HG03575 (cell line): ENCODE results near the gene IFNL3.
"Not testable (repeated sequence)": the region's sequence is repeated elsewhere in the genome, so short reads cannot be mapped to it uniquely, and the experiment has no call there.

Source experiments
- ATAC-seq: cut with Tn5 transposase; IDR thresholded peaks from one replicate; pipeline ENCODE4 v1.9.1; 2021; ENCODE audit not compliant: unreplicated experiment, insufficient number of reproducible peaks, low FRiP score; ENCODE audit errors: extremely low read depth

IFNL3 gene

DNA sequence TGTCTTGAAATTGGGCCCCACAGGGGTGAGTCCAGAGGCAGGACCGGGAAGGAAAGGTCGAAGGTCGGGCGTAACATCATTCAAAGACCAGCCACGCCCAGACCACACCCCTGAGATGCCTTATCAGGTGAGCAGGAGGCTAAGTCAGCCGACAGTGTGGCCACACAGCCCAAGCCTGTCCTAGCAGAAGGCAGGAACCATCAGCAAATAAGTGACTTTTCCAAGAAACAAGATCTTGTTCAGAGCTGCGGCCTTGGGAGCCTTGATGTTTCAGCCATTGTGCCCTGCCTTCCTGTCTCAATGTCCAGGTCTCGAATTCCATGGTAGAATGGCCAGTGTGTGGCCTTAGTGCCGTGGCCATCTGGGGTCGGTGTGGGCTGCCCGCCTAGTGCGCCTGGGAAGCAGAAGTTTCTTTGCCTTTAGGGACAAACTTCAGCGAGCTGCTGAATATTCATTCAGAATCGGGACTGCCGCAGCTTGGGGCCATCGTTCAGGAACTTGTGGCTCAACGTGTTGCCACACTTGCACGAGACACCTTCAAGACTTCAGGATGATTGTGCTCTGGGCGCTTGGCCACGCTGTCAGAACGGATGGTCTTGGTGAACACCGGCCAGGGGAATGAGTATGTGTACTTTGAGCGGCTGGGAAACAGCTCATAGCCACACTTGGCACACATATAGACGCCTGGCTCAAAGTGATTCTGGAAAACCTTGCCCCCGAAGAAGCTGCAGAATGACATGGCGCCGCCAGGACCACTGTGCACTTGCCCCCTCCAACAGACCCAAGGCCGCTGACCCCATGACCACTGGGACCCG, 9.9 kb upstream of the IFNL3 start:
- ATAC-seq, result no peak

DNA sequence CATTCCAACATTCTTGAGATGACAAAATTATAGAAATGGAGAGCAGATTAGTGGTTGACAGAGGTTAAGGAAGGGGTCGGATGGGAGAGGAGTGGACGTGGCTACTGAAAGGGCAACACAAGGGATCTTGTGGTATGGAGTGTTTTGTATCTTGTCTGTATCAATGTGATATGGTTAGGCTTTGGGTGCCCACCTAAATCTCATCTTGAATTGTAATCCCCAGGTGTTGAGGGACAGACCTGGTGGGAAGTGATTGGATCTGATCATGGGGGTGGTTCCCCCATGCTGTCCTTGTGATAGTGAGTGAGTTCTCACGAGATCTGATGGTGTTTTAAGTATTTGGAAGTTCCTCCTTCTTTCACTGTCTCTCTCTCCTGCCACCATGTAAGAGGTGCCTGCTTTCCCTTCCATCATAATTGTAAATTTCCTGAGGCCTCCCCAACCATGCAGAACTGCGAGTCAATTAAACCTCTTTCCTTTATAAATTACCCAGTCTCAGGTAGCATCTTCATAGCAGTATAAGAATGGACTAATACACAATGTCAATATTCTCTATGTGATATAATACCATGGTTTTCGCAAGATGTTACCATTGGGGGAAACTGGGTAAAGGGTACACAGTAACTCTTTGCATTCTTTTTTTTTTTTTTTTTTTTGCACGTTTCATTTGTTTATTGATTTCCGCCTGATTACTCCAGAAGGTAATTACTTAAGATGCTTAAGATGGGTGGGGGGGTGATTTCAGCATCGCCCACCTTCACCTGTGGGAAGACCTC, 8.8 kb upstream of the IFNL3 start:
- no peak for ATAC-seq

DNA sequence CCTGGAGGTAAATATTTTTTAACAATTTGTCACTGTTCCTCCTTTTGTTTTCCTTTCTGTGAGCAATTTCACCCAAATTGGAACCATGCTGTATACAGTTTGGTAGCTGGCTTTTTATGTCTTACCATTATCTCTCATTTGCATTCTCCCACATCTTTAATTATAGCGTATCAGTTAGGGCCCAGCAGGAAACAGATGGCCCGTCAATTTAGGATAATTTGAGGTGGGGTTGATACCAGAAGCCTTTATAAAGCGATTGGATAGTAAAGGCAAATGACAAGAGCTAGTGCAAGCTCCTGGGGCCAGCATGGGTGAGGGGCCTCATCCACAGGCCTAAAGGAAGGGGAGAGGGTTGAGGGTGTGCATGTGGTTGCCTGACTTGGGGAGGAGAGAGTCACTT, 7.7 kb upstream of the IFNL3 start:
- no peak for ATAC-seq

DNA sequence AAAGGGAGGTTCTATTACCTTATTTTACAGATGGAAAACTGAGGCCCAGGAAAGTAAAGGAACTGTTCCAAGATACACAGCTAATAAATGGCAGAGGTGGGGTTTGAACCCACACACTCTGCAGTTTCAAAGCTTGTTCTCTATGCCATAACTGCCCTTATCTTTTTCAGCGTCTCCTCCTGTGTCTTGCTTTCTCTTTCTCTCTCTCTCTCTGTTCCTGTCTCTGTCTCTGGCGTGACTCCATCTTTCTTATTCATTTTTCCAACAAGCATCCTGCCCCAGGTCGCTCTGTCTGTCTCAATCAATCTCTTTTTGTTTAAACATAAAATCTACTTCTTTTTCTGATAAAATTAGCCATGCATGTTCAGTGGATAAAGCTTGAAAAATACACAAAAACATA, 7.0 kb upstream of the IFNL3 start:
- no peak for ATAC-seq

DNA sequence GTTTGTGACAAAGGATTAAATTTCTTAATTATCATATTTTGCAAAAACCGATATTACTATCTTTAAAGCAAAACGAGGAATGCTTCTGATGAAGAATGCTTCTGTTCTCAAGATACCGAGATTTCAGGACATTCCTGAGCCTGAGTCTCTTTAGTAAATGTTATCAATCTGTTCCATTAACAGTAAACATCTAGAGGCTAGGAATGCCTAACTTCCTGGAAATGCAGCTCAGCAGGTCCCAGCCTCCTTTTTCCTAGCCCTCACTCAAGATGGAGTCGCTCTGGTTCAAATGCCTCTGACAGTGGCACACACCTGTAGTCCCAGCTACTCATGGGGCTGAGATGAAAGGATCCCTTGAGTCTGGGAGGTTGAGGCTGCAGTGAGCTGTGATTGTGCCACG, 6.3 kb upstream of the IFNL3 start:
- no peak for ATAC-seq

DNA sequence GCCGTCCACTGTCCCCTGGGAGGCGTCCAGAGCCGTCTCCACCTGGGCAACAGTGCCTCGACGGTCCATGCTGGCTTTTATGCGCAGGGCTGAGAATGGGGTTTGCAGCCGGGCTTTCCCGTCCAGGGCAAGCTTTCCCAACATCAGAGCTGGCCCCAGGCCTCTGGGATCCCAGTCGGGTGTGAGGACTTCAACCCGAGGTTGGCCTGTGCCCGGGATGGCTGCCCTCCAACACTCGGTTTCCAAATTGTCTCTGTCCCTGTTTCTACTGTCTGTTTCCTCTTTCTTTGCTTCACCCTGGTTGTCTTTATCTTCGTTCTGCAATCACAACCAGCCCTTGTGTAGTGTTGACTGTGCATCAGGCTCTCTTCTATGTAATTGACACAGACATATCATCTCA, 4.0 kb upstream of the IFNL3 start, which contains the start of gene IFNL4:
TSS of gene IFNL4 (minus strand) at position 51 of the 400 bp plus-strand sequence.
- no peak for ATAC-seq

DNA sequence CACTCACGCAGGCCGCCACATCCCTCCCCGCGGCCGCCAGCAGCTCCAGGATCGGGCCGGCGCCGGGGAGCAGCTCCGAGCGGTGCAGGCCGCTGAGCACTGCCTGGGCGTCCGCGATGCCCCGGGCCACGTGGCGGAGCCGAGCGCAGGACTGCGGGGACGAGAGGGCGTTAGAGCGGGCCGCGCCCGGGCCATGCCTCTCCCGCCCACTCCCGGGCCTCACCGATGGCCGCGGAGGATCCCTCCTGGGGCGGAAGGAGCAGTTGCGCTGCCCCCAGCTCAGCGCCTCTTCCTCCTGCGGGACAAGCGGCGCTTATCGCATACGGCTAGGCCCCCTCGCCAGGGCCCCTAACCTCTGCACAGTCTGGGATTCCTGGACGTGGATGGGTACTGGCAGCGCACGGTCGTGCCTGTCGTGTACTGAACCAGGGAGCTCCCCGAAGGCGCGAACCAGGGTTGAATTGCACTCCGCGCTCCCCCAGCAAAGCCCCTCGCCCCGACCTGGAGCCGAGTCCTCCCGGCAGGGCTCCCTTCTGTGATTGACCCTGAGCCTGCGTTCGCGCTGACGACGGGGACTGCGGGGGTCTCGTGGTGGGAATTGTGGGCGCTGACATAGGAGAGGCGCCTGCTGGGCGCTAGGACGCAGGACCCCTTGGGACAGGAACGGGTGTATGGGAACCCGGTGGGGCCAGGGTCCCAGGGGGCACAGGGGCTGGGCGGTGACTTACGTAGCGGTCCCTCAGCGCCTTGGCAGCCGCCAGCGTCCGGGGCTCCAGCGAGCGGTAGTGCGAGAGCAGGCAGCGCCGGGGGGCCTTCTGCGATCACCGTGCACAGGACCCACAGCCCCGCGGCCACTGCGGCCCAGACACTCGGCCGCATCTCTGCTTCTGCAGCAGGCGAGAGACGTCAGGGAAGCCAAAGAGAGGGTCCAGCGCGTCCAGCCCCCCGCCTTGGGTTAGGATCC, 3.2 kb upstream of the IFNL3 start:
- no peak for ATAC-seq

DNA sequence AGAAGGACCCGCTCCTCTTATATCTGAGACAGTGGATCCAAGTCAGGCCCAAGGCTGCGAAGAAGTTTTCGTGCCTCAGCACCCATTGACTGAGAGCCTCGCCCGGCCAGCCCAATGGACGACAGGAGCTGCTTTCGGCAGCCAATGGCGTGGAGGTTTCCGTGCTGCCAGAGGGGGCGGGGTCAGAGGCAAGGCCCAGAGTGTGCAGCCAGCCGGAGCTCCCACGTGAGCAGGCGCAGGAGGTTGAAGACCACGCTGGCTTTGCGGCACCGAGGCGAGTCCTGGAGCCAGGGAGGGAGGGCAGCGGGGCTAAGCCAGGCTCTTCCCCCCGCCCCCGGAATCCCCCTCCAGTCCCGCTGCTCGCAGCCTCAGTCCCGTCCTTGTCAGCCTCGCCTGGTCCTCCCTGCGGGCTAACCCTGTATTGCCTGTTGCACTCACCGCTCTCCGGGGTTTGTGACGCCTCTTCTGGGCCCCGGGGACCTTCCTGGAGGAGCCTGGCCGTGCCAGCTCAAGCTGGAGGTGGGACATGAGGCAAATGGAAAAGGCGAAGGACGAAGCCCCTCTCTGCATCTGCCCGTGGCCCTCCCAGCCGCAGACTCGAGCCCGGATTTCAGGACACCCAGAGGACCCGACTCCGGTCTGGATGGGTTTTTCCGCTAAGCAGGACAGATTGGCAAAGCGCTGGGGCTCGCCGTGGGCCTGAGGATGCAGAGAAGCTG, 2.3 kb upstream of the IFNL3 start:
- ATAC-seq, result no peak

DNA sequence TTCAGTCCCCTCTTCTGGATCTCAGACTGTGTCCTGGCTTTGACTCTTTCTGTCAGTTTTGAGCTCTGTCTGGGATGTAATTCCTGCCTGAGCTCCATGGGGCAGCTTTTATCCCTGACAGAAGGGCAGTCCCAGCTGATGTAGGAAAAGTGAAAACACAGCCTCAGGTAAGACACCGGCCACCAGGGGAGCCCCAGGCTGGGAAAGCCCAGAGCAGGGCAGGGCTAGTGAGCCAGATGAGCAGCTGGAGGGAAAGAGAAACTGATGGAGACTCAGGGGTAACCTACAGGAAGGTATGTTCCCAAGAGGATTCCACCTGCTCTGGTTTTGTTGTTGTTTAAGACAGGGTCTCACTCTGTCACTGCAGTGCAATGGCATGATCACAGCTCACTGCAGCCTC, 360 bp upstream of the IFNL3 start:
- not testable (repeated sequence) for ATAC-seq

DNA sequence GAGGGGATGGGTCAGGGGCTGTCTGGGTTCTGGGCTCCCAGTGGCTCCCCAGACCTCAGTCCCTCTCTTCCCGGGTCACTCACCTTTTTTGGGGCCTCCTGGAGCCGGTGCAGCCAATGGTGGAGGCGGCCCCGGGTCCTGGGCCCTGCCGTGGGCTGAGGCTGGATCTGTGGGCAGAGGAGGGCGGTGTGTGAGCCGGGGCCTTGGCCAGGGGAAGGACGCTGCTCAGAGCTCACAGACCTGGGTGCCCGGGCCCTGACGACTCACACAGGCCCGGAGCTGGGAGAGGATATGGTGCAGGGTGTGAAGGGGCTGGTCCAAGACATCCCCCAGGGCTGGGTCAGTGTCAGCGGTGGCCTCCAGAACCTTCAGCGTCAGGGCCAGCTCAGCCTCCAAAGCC, 1.1 kb downstream of the IFNL3 start:
- not testable (repeated sequence) for ATAC-seq

DNA sequence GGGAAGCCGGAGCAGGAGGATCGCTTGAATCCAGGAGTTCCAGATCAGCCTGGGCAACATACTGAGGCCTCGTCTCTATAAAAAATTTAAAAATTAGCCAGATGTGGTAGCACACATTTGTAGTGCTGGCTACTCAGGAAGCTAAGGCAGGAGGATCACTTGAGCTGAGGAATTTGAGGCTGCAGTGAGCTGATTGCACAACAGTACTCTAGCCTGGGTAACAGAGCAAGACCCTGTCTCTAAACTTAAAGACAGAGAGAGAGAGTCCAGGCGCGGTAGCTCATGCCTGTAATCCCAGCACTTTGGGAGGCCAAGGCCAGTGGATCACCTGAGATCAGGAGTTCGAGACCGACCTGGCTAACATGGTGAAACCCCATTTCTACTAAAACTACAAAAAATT, 4.4 kb downstream of the IFNL3 start:
- no peak for ATAC-seq

DNA sequence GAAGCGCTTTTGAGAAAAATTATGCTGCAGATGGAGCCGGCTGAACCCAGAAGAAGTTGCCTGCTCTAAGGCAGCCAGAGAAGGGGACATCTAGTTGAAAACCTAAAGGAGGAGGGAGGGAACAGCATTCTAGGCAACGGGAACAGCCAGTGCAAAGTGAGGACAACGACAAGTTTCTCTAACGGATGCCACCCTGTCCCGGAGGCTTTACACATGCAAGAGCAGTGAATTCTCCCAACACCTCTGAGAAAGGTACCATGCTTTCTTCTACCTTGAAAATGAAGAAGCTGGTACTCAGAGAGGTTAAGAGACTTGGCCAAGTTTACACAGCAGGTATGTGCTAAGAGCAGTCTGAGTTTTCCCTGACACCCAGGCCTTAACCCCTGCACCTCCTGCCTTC, 5.9 kb downstream of the IFNL3 start:
- ATAC-seq, result no peak

DNA sequence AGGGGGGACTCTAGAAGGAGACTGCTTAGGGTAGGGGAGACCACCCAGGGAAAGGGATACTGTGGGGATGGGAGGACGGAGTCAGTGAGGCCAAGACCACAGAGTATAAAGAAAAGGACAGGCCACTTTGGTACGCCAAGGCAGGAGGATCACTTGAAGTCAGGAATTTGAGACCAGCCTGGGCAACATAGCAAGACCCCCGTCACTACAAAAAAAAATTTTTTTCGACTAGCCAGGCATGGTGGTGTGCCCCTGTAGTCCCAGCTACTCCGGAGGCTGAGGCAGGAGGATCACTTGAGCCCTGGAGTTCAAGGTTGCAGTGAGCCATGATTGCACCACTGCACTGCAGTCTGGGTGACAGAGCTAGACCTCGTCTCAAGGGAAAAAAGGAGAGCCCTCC, 6.6 kb downstream of the IFNL3 start:
- ATAC-seq, result no peak

DNA sequence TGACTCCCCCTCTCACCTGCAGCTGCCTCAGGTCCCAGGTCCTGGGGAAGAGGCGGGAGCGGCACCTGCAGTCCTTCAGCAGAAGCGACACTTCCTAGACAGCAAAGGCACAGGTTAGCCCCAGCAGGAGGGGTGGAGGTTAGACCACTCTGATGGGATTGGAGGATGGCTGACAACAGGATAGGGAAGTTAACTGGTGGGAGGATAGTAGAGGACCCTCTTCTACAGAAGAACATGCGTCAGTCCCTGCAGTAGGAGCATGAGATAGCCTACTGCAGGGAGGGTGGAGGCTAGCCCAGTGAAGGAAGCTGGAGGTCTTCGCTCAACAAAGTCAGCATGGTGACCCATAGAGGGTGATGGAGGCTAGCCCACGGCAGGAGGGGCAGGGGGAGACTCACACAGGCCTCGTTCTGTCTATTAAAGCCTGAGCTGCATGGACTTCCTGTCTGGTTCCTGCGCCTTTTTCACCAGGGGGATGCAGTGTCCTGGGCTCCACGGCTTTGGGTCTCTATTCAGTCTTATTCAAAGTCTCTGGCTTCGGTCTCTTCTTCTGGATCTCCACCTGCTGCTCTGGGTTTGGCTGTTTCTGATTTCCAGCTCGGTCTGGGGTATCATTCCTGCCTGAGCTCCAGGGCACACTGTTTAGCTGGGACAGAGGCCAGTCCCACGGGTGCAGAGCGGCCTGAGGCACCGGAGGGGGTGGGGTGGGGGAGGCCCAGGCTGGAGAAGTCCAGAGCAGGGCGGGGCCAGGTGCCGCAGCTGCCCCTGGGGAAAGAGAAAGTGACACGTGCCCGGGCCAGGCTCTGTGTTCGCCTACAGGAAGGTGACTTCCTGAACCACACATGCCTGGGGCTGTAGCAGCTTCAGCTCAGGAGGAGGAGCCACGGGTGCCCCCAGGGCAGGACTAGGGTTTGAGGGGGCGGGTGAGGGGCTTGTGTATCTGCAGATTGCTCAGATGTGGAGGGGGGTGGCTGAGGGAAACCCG, 7.3 kb downstream of the IFNL3 start:
- no peak for ATAC-seq

DNA sequence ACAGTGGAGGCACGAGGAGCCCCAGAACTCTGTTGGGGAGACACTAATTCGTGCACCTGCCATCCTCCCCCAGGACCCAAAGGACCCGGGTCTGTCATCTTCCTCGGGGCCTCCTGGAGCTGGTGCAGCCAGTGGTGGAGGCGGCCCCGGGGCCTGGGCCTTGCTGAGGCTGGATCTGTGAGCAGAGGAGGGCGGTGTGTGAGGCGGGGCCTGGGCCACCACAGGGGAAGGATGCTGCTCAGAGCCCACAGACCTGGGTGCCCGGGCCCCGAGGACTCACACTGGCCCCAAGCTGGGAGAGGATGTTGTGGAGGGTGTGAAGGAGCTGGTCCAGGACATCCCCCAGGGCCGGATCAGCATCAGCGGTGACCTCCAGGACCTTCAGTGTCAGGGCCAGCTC, 8.3 kb downstream of the IFNL3 start:
- no peak for ATAC-seq

DNA sequence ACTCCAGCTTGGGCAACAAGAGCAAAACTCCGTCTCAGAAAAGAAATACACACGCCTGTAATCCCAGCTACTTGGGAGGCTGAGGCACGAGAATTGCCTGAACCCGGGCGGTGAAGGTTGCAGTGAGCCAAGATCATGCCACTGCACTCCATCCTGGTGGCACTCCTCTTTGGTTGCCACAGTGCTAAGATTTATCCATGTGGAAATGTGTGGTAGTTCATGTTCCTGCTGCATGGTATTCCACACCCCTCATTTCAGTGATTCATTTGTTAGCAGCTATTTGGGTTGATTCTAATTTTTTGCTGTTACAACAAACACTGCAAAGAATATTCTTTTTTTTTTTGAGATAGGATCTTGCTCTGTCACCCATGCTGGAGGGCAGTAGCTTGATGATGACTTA, 12.1 kb downstream of the IFNL3 start:
- no peak for ATAC-seq

DNA sequence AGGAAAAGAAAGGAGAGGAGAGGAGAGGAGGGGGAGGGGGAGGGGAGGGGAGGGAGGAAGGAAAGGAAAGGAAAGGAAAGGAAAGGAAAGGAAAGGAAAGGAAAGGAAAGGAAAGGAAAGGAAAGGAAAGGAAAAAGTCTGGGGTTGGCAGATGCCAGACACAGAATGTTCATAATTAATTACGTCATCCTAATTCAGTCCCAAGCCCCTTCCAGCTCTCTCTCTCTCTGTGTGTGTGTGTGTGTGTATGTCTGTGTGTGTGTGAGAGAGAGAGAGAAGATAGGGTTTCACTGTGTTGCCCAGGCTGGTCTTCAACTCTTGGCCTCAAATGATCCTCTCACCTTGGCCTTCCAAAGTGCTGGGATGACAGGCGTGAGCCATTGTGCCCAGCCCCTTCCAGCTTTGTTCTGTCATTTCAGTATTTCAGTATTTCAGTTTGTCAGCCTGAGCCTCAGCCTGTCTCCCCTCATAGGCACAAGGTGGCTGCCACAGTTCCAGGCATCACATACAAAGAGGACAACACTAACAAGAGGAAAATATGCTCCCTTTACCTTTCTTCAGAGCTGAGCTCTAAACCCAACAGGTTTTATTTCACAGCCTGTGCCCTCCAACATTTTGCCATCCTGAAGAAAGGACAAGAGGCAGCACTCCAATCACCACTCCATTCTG, 14.6 kb downstream of the IFNL3 start:
- ATAC-seq, result no peak
